HG03354 (cell line): ENCODE measurements around the gene KANK3.
"Not testable (repeated sequence)": the region's sequence is repeated elsewhere in the genome, so short reads cannot be mapped to it uniquely, and the experiment has no call there.

Experiments
- ATAC-seq: cut with Tn5 transposase; IDR thresholded peaks from one replicate; pipeline ENCODE4 v1.9.1; 2021; ENCODE audit warnings: mild to moderate bottlenecking; ENCODE audit not compliant: unreplicated experiment, poor library complexity, severe bottlenecking

KANK3 gene

DNA sequence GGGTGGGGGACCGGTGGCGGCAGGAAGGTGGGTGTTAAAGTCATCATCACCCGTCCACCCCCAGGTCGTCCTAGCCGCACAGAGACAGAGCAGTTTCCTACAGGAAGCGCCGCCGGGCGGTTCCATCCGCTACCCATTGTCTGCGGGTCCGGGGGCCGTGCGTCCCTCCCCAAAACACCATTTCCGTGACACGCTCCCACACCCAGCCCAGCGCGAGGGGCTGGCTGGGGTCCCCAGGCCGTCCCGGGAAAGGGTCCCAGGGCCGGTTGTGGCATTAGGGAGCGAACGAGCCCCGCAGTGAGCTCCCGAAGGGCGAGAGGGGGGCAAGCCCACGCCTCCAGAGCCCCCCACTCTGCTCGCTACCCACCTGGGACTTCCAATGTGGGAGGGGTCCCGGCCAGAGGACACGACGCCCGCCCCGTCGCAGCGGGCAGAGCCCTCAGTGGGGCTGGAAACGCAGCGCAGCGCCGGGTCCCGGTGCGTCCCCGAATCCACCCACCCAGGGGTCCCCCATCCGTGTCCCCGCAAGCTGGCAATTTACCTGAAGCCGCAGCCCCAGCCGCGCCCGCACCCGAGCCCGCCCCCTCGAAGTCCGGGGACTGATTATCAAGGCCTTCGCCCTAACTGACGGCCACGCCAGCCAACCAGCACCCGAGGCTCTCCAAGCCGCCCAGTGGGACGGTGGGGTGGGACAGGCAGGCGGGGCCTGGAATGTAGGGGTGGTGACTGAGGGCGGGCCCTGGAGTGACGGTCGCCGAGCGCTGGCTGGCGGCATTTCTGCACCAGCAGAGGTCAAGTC, at the start of gene KANK3:
Gene KANK3, minus strand, starts transcription at position 579 of the 799 bp plus-strand sequence. CDS start 5,434 bp downstream, outside the sequence.
- ATAC-seq = peak; percentile 93

GRCh38 chr19:8392017-8392591, 49.0 kb upstream of the KANK3 start:
- no peak for ATAC-seq

- ATAC-seq = no peak
Measured at GRCh38 chr19:8391198-8392016, 48.3 kb upstream of the KANK3 start.

- peak; percentile 49 for ATAC-seq
Measured at GRCh38 chr19:8390617-8390981, 47.5 kb upstream of the KANK3 start.

DNA sequence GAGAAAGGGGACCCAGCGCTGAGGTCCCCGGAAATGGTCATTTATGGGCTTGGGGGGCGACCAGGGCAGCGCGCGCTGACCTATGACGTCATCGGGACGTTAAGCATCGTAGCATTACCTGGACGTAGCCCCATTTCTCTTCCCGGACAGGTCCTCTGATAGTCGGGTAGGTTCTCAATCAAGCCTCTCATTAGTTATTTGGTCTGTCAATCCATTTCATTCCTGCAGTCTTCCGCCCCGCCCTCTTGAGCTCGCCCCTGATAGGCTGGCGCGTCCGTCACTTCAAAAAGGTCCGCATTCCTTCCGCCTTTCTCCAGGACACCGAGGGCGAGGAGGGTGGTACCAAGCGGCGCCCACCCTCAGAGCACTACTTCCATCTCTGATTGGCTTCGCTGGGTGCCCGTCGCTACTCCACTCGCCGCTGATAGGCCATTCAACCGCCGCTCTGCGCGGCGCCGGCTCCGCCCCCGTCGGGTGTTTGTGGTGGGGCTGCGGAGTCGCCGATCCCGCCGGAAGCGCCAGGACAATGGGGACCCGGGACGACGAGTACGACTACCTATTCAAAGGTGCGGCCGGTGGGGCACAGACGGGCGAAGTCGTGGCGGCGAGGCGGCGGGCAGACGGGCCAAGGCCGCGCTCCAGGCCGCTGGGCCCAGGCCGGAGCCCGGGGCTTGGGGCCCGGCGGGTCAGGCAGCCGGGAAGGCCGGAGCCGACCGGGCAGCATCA, 47.0 kb upstream of the KANK3 start, which contains the start of gene RAB11B:
Gene RAB11B, plus strand, starts transcription at position 470 of the 726 bp plus-strand sequence. Its CDS starts 57 bp downstream, at position 527.
- ATAC-seq = peak; percentile 92

GRCh38 chr19:8388612-8388958, 45.5 kb upstream of the KANK3 start:
- ATAC-seq = no peak

- ATAC-seq = no peak
Measured at GRCh38 chr19:8387688-8388611, 44.9 kb upstream of the KANK3 start.

- ATAC-seq = no peak
Measured at GRCh38 chr19:8386990-8387389, 43.9 kb upstream of the KANK3 start.

DNA sequence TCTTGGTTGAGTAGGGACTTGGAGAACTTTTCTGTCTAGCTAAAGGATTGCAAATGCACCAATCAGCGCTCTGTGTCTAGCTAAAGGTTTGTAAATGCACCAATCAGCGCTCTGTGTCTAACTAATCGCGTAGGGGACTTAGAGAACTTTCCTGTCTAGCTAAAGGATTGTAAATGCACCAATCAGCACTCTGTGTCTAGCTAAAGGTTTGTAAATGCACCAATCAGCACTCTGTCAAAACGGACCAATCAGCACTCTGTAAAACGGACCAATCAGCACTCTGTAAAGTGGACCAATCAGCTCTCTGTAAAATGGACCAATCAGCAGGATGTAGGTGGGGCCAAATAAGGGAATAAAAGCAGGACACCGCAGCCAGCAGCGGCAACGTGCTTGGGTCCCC, 43.4 kb upstream of the KANK3 start:
- not testable (repeated sequence) for ATAC-seq

DNA sequence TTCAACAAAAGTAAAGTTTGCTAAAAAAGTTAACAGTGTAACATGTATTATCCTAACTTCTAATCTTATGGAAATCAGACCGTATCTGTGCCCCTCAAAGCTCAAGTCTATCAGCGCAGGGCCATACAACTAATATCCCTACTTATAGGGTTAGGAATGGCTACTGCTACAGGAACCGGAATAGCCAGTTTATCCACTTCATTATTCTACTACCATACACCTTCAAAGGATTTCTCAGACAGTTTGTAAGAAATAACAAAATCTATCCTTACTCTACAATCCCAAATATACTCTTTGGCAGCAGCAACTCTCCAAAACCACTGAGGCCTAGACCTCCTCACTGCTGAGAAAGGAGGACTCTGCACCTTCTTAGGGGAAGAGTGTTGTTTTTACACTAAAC, 42.5 kb upstream of the KANK3 start:
- not testable (repeated sequence) for ATAC-seq

GRCh38 chr19:8385103-8385502, 42.0 kb upstream of the KANK3 start:
- not testable (repeated sequence) for ATAC-seq

- not testable (repeated sequence) for ATAC-seq
Measured at GRCh38 chr19:8384569-8384968, 41.5 kb upstream of the KANK3 start.

DNA sequence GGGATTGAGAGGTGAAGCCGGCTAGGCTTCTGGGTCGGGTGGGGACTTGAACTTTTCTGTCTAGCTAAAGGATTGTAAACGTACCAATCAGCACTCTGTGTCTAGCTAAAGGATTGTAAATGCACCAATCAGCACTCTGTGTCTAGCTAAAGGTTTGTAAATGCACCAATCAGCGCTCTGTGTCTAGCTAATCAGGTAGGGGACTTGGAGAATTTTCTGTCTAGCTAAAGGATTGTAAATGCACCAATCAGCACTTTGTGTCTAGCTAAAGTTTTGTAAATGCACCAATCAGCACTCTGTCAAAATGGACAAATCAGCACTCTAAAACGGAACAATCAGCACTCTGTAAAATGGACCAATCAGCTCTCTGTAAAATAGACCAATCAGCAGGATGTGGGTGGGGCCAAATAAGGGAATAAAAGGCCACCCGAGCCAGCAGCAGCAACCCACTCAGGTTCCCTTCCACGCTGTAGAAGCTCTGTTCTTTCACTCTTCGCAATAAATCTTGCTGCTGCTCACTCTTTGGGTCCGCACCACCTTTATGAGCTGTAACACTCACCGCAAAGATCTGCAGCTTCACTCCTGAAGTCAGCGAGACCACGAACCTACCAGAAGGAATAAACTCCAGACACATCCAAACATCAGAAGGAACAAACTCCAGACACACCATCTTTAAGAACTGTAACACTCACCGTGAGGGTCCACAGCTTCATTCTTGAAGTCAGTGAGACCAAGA, 36.3 kb upstream of the KANK3 start:
- ATAC-seq = not testable (repeated sequence)

DNA sequence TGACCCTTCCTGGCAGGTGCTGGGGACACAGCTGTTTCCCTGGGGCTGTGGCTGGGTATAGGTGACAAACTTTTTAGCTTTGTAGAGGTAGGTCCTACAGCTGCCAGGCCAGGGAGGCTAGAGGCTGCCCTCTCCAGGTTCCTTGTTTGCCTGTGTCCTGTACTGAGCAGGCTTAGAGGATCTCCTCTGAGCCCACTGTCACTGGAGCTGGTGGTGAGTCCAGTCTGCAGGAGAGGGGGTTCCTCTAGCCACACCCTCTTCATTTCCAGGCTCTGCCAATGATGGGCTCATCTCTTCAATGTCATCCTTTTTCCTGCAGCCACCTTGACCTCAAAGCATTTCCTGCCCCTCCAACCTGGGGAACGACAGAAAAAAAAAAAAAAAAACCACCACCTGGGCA, 34.5 kb upstream of the KANK3 start:
- ATAC-seq = no peak

- ATAC-seq = not testable (repeated sequence)
Measured at GRCh38 chr19:8376373-8376974, 33.4 kb upstream of the KANK3 start.

DNA sequence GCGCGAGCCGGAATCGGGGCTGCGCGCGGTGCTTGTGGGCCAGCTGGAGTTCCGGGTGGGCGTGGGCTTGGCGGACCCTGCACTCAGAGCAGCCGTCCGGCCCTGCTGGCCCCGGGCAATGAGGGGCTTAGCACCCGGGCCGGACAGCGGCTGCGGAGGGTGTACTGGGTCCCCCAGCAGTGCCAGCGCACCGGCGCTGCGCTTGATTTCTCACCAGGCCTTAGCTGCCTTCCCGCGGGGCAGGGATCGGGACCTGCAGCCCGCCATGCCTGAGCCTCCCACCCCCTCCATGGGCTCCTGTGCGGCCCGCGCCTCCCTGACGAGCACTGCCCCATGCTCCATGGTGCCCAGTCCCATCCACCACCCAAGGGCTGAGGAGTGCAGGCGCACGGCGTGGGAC, 32.7 kb upstream of the KANK3 start:
- ATAC-seq = not testable (repeated sequence)

DNA sequence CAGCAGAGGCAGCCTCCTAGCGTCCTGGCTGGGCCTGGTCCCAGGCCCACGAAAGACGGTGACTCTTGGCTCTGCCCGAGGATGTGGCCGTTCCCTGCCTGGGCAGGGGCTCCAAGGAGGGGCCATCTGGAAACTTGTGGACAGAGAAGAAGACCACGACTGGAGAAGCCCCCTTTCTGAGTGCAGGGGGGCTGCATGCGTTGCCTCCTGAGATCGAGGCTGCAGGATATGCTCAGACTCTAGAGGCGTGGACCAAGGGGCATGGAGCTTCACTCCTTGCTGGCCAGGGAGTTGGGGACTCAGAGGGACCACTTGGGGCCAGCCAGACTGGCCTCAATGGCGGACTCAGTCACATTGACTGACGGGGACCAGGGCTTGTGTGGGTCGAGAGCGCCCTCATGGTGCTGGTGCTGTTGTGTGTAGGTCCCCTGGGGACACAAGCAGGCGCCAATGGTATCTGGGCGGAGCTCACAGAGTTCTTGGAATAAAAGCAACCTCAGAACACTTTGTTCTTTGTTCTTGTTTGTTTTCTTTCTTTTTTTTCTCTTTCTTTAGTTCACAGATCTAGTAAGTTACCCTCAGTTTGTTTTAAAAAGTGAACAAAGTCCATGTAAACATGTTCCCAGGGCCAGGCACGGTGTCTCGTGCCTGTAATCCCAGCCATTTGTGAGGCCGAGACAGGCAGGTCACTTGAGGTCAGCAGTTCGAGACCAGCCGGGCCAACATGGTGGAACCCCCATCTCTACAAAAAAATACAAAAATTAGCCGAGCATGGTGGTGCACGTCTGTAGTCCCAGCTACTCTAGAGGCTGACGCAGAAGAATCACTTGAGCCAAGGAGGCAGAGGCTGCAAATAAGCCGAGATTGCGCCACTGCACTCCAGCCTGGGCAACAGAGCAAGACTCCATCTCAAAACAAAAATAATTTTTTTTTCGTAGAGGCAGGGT, 31.1 kb upstream of the KANK3 start:
- no peak for ATAC-seq
